Adipocyte (in vitro differentiated cells): ENCODE measurements around the gene PEX13.
"Not testable (repeated sequence)": the region's sequence is repeated elsewhere in the genome, so short reads cannot be mapped to it uniquely, and the experiment has no call there.

Experiments
- DNase-seq: peaks from one replicate; pipeline ENCODE4 v3.0.0-alpha.2; 2015; ENCODE audit warnings: low read depth
- H3K27me3 ChIP-seq: replicated peaks from 2 replicates; pipeline ENCODE4 v1.7.0; 2013; ENCODE audit warnings: mild to moderate bottlenecking, low read length, moderate library complexity; ENCODE audit not compliant: control insufficient read depth, insufficient read depth
- H3K36me3 ChIP-seq: 2 replicates; pipeline ENCODE4 v1.7.0; 2013; ENCODE audit warnings: low read length, mild to moderate bottlenecking, moderate library complexity; ENCODE audit not compliant: control insufficient read depth, insufficient read depth, severe bottlenecking
- H3K4me1 ChIP-seq: 2 replicates; pipeline ENCODE4 v1.7.0; 2013; ENCODE audit warnings: mild to moderate bottlenecking, low read length, moderate library complexity; ENCODE audit not compliant: control insufficient read depth, insufficient read depth
- H3K4me3 ChIP-seq: 2 replicates; pipeline ENCODE4 v1.7.0; 2013; ENCODE audit warnings: mild to moderate bottlenecking, low read length, moderate library complexity
- H3K9ac ChIP-seq: 2 replicates; pipeline ENCODE4 v1.7.0; 2013; ENCODE audit warnings: mild to moderate bottlenecking, low read length, moderate library complexity
- H3K9me3 ChIP-seq: 2 replicates; pipeline ENCODE4 v1.7.0; 2013; ENCODE audit warnings: mild to moderate bottlenecking, low read length, moderate library complexity; ENCODE audit not compliant: control insufficient read depth

Gene PEX13

GRCh38 chr2:60984720-60985119, 32.8 kb upstream of the PEX13 start:
- Histone ChIP-seq H3K36me3 (no peaks in the 10 kb centered on the region), H3K4me1 (no peaks in the 10 kb centered on the region), H3K9ac (no peak overlapping the region), H3K9me3 (no peaks in the 10 kb centered on the region), H3K4me3 (no peak overlapping the region), H3K27me3 (no peaks in the 10 kb centered on the region)
- DNase-seq = no peak

DNA sequence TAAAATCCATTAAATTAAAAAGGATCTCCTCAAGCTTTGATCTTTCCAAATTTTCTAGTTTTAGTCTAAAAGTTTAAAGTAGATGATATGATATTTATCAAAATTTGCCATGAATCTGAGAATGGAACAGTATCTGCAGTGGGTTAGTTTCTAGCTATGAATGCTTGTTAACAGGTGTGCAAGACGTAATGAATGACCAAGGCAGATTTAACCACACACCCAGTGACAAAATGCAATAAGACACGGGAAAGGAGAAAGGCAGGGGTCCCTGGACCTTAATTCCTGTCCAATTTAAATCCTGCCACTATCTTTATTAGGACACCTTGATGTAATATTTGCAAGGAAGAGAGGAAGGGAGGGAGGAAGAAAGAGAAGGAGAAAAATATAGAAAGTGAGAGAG, 30.5 kb upstream of the PEX13 start:
- H3K27me3 ChIP-seq = no peaks in the 10 kb centered on the region
- H3K36me3 ChIP-seq = no peaks in the 10 kb centered on the region

DNA sequence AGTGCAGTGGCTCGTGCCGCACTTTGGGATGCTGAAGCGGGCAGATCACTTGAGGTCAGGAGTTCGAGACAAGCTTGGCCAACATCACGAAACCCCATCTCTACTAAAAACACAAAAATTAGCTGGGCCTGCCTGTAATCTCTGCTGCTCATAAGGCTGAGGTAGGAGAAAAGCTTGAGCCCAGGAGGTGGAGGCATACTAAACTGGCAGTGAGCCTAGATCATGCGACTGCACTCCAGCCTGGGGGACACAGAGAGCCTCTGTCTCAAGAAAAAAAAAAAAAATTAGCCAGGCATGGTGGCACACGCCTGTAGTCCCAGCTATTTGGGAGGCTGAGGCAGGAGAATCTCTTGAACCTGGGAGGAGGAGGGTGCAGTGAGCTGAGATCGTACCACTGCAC, 29.9 kb upstream of the PEX13 start:
- not testable (repeated sequence) for H3K36me3 ChIP-seq, DNase-seq, H3K9ac ChIP-seq, H3K27me3 ChIP-seq, H3K4me3 ChIP-seq, H3K4me1 ChIP-seq
- H3K9me3 ChIP-seq = peaks cover 17% of the 10 kb centered on the region

More for the DNA sequence above, 30.5 kb upstream of the PEX13 start:
- H3K9ac ChIP-seq = no peak overlapping the region
- no peak for DNase-seq
- peaks cover 11% of the 10 kb centered on the region for H3K9me3 ChIP-seq
- H3K4me1 ChIP-seq = no peaks in the 10 kb centered on the region
- no peak overlapping the region for H3K4me3 ChIP-seq

DNA sequence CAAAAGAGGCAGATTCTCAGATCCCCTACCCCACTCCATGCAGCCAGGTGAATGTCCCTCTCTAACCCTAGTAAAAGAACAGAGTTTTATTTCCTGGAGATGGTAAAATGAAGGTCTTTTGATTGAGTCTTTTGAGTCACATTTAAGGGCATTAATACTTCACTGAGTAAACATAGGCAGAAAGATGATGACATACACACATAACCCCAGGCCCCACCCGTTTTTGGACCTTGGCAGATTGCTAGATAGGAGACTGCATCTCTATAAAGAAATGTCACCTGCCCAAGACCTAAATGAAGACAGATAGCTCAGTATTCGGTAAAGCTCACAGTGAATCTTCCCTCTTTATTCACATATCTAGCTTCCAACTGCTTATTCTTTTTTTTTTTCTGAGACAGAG, 28.3 kb upstream of the PEX13 start:
- no peak overlapping the region for H3K4me3 ChIP-seq
- no peaks in the 10 kb centered on the region for H3K27me3 ChIP-seq
- DNase-seq = peak; percentile 7
- H3K9me3 ChIP-seq = peaks cover 18% of the 10 kb centered on the region
- no peak overlapping the region for H3K9ac ChIP-seq
- H3K36me3 ChIP-seq = no peaks in the 10 kb centered on the region
- H3K4me1 ChIP-seq = no peaks in the 10 kb centered on the region

DNA sequence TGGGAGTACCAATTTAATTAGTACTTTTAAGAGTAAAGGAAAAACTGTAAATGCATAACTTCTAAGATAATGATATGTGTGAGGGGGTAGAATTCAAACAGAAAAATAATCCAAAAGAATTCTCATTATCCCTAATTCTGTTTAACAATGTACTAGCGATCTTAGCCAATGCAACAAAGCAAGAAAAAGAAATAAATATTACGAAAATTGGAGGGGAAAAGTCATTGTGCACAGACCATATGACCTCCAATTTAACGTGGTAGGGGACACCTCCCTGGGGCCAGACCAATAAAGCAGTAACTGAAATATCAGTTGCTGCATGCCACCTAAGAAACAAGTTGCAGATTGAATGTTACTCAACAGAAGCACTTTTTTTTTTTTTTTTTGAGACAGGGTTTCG, 25.9 kb upstream of the PEX13 start:
- no peaks in the 10 kb centered on the region for H3K27me3 ChIP-seq
- no peaks in the 10 kb centered on the region for H3K4me1 ChIP-seq
- peaks cover 18% of the 10 kb centered on the region for H3K9me3 ChIP-seq
- H3K9ac ChIP-seq = no peak overlapping the region
- no peak for DNase-seq
- no peaks in the 10 kb centered on the region for H3K36me3 ChIP-seq
- H3K4me3 ChIP-seq = no peak overlapping the region

DNA sequence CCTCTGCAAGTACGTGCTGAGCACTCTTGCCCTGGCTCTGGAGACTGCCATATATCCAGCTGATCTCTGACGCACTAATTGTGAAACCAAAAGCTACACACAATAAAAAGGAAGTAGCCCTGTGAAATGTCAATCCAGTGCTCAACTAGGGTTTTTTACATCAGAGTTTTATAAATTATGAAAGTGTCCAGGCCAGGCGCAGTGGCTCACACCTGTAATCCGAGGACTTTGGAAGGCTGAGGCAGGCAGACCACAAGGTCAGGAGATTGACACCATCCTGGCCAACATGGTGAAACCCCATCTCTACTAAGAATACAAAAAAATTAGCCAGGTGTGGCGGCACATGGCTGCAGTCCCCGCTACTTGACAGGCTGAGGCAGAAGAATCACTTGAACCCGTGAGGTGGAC, 24.5 kb upstream of the PEX13 start:
- no peak overlapping the region for H3K9ac ChIP-seq

GRCh38 chr2:60994131-60994530, 23.4 kb upstream of the PEX13 start:
- Histone ChIP-seq H3K4me1 (no peaks in the 10 kb centered on the region), H3K9me3 (peaks cover 18% of the 10 kb centered on the region), H3K4me3 (no peak overlapping the region), H3K36me3 (no peaks in the 10 kb centered on the region), H3K27me3 (no peaks in the 10 kb centered on the region), H3K9ac (no peak overlapping the region)
- no peak for DNase-seq

More for the DNA sequence above, 24.5 kb upstream of the PEX13 start:
- Histone ChIP-seq H3K27me3 (no peaks in the 10 kb centered on the region), H3K36me3 (no peaks in the 10 kb centered on the region), H3K4me3 (no peak overlapping the region), H3K9me3 (peaks cover 18% of the 10 kb centered on the region), H3K4me1 (no peaks in the 10 kb centered on the region)
- DNase-seq = no peak

GRCh38 chr2:60998628-60999545, 18.6 kb upstream of the PEX13 start:
- Histone ChIP-seq H3K36me3 (no peaks in the 10 kb centered on the region), H3K9ac (no peak overlapping the region), H3K27me3 (no peaks in the 10 kb centered on the region), H3K4me1 (no peaks in the 10 kb centered on the region), H3K9me3 (no peaks in the 10 kb centered on the region), H3K4me3 (no peak overlapping the region)
- peak; percentile 81 for DNase-seq

DNA sequence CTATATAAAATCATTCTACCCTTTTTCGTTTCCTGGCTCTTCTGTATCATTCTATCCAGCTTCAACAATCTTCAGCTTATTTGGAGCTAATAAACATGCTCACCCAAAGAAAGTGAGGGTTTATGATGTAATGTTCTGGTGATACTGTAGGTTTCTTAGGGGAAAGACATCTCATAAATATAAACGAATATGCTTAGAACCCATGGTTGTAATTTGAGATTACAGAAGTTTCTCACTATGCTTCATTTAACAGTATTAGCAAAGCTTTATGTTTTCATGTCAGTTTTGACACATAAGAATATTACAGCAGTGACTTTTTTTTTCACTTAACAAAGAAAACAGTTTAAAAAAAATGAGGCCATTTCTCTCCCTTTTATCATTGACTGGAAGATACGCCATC, 11.8 kb upstream of the PEX13 start:
- Histone ChIP-seq H3K27me3 (no peaks in the 10 kb centered on the region), H3K9ac (no peak overlapping the region), H3K4me3 (no peak overlapping the region), H3K4me1 (peaks cover 10% of the 10 kb centered on the region), H3K9me3 (no peaks in the 10 kb centered on the region), H3K36me3 (no peaks in the 10 kb centered on the region)
- no peak for DNase-seq

DNA sequence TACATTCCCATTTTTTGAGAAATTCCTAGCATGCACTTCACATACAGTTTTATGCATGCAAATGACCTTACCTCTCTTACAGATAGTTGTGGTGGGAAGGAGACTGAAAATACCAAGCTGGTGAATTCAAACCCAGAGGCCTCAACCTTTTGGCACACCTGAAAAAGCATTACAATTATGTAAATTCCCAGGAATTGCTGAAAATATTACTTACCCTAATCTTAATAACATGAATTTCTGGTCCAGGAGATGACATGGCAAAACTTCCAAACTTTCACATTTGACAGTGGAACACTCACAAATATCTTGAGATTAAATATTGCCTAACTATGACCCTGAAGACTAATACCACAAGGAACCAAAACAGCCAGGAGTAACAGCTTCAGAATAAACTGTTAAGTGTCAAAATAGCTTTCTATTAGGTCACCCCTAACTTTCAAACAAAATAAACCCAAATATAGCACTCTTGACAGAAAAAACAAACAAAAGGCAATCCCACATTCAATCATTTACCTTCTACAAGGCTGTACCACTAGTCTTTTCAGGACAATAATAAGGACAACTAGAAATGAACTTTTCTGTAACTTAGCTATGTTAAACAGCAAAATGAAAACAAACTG, 10.9 kb upstream of the PEX13 start:
- no peak overlapping the region for H3K4me3 ChIP-seq
- no peak for DNase-seq
- H3K9ac ChIP-seq = no peak overlapping the region
- H3K36me3 ChIP-seq = no peaks in the 10 kb centered on the region
- H3K4me1 ChIP-seq = peaks cover 13% of the 10 kb centered on the region
- no peaks in the 10 kb centered on the region for H3K27me3 ChIP-seq
- no peaks in the 10 kb centered on the region for H3K9me3 ChIP-seq

GRCh38 chr2:61009355-61009754, 8.2 kb upstream of the PEX13 start:
- H3K9ac ChIP-seq = no peak overlapping the region
- H3K36me3 ChIP-seq = no peaks in the 10 kb centered on the region
- H3K27me3 ChIP-seq = no peaks in the 10 kb centered on the region
- no peak for DNase-seq
- no peak overlapping the region for H3K4me3 ChIP-seq
- no peaks in the 10 kb centered on the region for H3K9me3 ChIP-seq
- peaks cover 23% of the 10 kb centered on the region for H3K4me1 ChIP-seq
